Measurements from ENCODE around the gene SMARCAL1. TPM values are rescaled to one million over a fixed set of nuclear protein-coding genes. Genes with fewer than 3 reads are reported as not detected.

The SMARCAL1 gene
- polyA plus RNA-seq, 1 donor from 2014 or later: 7.5 TPM

DNA sequence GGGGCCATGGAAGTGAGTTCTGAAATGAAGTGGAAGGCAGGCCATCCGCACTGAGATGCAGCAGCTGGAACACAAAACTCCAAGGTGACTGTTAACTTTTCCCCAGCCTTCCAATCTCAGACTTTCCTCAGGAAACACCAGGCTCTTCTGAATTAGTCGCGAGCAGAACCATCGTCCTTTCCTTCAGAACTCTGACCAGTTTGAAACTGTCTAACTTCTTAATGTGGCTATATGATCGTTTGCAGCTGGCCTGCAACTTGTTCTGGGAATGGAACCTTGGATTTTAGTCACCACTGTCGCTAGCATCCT lies 85.7 kb downstream of the SMARCAL1 start:
- peak overlapping the region; percentile 92 for H3K4me2 ChIP-seq (ENCODE audit: low read length)

DNA sequence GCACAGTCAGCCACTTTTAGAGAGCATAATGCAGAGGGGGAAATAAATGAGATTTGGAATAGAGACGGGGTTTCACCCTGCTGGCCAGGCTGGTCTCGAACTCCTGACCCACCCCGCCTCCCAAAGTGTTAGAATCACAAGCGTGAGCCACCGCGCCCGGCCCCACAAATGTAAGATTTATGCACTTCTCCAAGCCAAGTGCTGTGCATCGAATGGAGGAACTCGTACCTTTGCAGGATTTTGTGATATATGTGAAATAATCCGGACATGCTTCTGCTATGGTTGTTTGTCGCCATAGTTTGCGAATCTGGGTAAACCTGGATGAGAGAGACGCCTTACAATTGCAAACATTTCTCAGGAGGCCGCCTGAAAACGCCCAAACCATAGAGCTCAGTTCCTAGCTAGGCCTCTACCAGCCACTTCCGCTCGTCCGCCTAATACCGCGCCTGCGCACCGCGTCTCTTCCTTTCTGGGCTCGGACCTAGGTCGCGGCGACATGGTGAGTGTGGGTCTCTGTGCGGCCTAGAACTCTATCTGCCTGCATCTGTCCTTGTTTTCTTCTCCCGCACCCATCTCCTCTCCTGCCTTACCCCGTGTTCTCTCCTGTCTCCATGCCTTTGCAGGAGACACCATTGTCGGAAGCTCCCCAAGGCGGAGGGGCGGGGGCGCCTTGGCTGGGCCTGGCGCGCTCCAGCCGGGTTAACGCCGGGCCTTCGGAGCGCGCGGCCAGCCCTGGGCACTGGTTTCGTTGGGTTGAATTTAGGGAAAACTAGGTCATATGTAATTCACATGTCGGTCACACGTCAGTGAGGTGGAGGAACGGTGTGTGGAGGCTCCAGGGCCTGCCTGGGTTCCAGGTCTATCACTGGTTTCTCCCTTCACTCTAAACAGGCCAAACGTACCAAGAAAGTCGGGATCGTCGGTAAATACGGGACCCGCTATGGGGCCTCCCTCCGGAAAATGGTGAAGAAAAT lies 86.4 kb downstream of the SMARCAL1 start, which contains the start of gene RPL37A:
RPL37A (plus strand) TSS at position 466 of the 974 bp plus-strand sequence; CDS start at position 497, 31 bp downstream.
- Histone ChIP-seq H2AFZ (ENCODE audit: low read depth, low read length) (peak within 1 kb of the TSS; percentile 98), H3F3A (ENCODE audit: insufficient read depth, low read length, poor library complexity, severe bottlenecking) (no peaks in the 10 kb centered on the region), H3K36me3 (ENCODE audit: insufficient read depth, low read length) (peaks cover 7% of the 10 kb centered on the region), H3K9me2 (ENCODE audit: insufficient read depth, low read length) (no peaks in the 10 kb centered on the region), H3K4me2 (ENCODE audit: low read length) (peak within 1 kb of the TSS; percentile 92), H3K4me3 (ENCODE audit: low read length) (peak within 1 kb of the TSS; percentile 87), H3K27me3 (ENCODE audit: insufficient read depth, low read depth, low read length) (no peaks in the 10 kb centered on the region), H3K79me2 (replicated peaks; ENCODE audit: insufficient read depth, low read length) (peaks cover 18% of the 10 kb centered on the region), H3K9ac (ENCODE audit: low read length) (peak within 1 kb of the TSS; percentile 85), H3K27ac (ENCODE audit: low read length) (peak within 1 kb of the TSS; percentile 85), H3K9me3 (ENCODE audit: low read length) (no peaks in the 10 kb centered on the region), H4K20me1 (ENCODE audit: insufficient read depth) (no peaks in the 10 kb centered on the region)
- TF ChIP-seq, protein P1, sequence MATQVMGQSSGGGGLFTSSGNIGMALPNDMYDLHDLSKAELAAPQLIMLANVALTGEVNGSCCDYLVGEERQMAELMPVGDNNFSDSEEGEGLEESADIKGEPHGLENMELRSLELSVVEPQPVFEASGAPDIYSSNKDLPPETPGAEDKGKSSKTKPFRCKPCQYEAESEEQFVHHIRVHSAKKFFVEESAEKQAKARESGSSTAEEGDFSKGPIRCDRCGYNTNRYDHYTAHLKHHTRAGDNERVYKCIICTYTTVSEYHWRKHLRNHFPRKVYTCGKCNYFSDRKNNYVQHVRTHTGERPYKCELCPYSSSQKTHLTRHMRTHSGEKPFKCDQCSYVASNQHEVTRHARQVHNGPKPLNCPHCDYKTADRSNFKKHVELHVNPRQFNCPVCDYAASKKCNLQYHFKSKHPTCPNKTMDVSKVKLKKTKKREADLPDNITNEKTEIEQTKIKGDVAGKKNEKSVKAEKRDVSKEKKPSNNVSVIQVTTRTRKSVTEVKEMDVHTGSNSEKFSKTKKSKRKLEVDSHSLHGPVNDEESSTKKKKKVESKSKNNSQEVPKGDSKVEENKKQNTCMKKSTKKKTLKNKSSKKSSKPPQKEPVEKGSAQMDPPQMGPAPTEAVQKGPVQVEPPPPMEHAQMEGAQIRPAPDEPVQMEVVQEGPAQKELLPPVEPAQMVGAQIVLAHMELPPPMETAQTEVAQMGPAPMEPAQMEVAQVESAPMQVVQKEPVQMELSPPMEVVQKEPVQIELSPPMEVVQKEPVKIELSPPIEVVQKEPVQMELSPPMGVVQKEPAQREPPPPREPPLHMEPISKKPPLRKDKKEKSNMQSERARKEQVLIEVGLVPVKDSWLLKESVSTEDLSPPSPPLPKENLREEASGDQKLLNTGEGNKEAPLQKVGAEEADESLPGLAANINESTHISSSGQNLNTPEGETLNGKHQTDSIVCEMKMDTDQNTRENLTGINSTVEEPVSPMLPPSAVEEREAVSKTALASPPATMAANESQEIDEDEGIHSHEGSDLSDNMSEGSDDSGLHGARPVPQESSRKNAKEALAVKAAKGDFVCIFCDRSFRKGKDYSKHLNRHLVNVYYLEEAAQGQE (IDR thresholded peaks at IDR 0.05; ENCODE audit: borderline replicate concordance): peak; percentile 96
- peak; percentile 39 for TF ChIP-seq RAD21 (conservative IDR thresholded peaks at IDR 0.05)
- TF ChIP-seq, protein P2, sequence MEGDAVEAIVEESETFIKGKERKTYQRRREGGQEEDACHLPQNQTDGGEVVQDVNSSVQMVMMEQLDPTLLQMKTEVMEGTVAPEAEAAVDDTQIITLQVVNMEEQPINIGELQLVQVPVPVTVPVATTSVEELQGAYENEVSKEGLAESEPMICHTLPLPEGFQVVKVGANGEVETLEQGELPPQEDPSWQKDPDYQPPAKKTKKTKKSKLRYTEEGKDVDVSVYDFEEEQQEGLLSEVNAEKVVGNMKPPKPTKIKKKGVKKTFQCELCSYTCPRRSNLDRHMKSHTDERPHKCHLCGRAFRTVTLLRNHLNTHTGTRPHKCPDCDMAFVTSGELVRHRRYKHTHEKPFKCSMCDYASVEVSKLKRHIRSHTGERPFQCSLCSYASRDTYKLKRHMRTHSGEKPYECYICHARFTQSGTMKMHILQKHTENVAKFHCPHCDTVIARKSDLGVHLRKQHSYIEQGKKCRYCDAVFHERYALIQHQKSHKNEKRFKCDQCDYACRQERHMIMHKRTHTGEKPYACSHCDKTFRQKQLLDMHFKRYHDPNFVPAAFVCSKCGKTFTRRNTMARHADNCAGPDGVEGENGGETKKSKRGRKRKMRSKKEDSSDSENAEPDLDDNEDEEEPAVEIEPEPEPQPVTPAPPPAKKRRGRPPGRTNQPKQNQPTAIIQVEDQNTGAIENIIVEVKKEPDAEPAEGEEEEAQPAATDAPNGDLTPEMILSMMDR (IDR thresholded peaks at IDR 0.05; ENCODE audit: poor library complexity, severe bottlenecking): no peak
- TF ChIP-seq MXI1 (conservative IDR thresholded peaks at IDR 0.05; ENCODE audit: poor library complexity, severe bottlenecking): peak; percentile 92
- no peak for TF ChIP-seq EZH2 (IDR thresholded peaks at IDR 0.05; ENCODE audit: borderline replicate concordance, insufficient read depth, low read length, poor library complexity, severe bottlenecking)
- peak; percentile 38 for TF ChIP-seq SMC3 (conservative IDR thresholded peaks at IDR 0.05; ENCODE audit: poor library complexity)
- peak; percentile 99 for TF ChIP-seq POLR2AphosphoS5 (IDR thresholded peaks at IDR 0.05)
- peak; percentile 64 for TF ChIP-seq EP300 (conservative IDR thresholded peaks at IDR 0.05; ENCODE audit: poor library complexity, severe bottlenecking)

More for the DNA sequence above, 85.7 kb downstream of the SMARCAL1 start:
- TF ChIP-seq MXI1 (conservative IDR thresholded peaks at IDR 0.05; ENCODE audit: poor library complexity, severe bottlenecking) (no peak), SMC3 (conservative IDR thresholded peaks at IDR 0.05; ENCODE audit: poor library complexity) (no peak), TAF1 (IDR thresholded peaks at IDR 0.05; ENCODE audit: low read depth) (no peak), POLR2AphosphoS5 (IDR thresholded peaks at IDR 0.05) (no peak), RAD21 (conservative IDR thresholded peaks at IDR 0.05) (no peak), EP300 (conservative IDR thresholded peaks at IDR 0.05; ENCODE audit: poor library complexity, severe bottlenecking) (no peak), EZH2 (IDR thresholded peaks at IDR 0.05; ENCODE audit: borderline replicate concordance, insufficient read depth, low read length, poor library complexity, severe bottlenecking) (no peak)
- TF ChIP-seq, protein P1 (IDR thresholded peaks at IDR 0.05; ENCODE audit: borderline replicate concordance): no peak
- TF ChIP-seq, protein P2 (IDR thresholded peaks at IDR 0.05; ENCODE audit: poor library complexity, severe bottlenecking): no peak
- Histone ChIP-seq H3K9me2 (ENCODE audit: insufficient read depth, low read length) (no peaks in the 10 kb centered on the region), H3K27me3 (ENCODE audit: insufficient read depth, low read depth, low read length) (no peaks in the 10 kb centered on the region), H2AFZ (ENCODE audit: low read depth, low read length) (peak overlapping the region; percentile 98), H3K9ac (ENCODE audit: low read length) (peak overlapping the region; percentile 85), H4K20me1 (ENCODE audit: insufficient read depth) (no peaks in the 10 kb centered on the region), H3K36me3 (ENCODE audit: insufficient read depth, low read length) (peaks cover 7% of the 10 kb centered on the region), H3F3A (ENCODE audit: insufficient read depth, low read length, poor library complexity, severe bottlenecking) (no peaks in the 10 kb centered on the region), H3K27ac (ENCODE audit: low read length) (peak overlapping the region; percentile 85), H3K9me3 (ENCODE audit: low read length) (no peaks in the 10 kb centered on the region), H3K4me3 (ENCODE audit: low read length) (peak overlapping the region; percentile 87), H3K79me2 (replicated peaks; ENCODE audit: insufficient read depth, low read length) (peaks cover 18% of the 10 kb centered on the region)

Measured in neural cell (in vitro differentiated cells).